Activated T-helper 1 cell treated with Interleukin-2 at 50 U/mL for 16 hours (primary cell): ENCODE data around the gene ZNF79.

Source experiments
- DNase-seq: peaks from one replicate; pipeline ENCODE4 v3.0.0-alpha.2; 2020; ENCODE audit warnings: low read depth

Gene ZNF79

DNA sequence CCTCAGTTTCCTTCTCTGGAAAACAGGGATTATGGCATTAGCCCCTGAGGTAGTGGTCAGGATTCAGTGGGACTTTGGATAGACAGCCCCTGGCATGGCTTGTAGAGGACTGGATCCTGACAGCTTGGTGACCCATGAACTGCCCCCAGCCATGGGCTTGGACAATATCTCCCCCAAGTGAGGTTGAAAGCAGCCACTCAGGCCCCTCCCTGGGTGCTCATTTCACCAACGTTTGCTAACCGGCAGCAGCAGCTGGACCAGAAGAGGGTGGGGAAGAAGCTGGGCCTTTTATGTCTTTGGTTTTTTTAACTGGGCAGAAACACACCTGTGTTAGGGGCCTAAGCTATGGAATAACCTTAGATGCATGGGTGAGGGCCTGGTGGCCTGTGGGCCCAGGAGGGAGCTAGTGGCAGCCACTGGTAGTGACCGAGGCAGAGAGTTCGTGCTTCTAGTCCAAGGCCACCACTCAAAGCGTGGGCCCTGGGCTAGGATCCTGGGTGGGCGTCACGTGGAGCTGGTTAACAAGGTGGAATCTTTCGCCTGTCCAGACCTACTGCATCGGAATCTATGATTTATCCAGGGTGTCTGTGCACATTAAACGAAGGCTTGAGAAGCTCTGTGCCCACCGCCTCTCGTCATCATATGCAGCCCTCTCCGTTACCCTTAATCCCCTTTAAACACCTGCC lies 25.3 kb upstream of the ZNF79 start:
- DNase-seq, result no peak

DNA sequence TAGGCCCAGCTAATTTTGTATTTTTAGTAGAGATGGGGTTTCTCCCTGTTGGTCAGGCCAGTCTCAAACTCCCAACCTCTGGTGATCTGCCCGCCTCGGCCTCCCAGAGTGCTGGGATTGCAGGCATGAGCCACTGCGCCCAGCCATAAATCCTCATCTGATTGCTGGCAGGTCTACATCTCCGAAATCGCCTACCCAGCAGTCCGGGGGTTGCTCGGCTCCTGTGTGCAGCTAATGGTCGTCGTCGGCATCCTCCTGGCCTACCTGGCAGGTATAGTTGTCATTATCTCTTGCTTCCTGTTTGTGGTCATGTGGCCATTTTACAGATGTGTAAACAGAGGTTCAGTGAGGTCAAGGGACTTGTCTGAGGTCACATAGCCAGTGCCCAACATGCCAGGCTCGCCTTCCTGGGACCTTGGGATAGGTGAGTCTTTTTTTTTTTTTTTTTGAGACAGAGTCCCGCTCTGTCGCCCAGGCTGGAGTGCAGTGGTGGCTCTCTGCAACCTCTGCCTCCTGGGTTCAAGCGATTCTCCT lies 24.4 kb upstream of the ZNF79 start:
- DNase-seq, result no peak

DNA sequence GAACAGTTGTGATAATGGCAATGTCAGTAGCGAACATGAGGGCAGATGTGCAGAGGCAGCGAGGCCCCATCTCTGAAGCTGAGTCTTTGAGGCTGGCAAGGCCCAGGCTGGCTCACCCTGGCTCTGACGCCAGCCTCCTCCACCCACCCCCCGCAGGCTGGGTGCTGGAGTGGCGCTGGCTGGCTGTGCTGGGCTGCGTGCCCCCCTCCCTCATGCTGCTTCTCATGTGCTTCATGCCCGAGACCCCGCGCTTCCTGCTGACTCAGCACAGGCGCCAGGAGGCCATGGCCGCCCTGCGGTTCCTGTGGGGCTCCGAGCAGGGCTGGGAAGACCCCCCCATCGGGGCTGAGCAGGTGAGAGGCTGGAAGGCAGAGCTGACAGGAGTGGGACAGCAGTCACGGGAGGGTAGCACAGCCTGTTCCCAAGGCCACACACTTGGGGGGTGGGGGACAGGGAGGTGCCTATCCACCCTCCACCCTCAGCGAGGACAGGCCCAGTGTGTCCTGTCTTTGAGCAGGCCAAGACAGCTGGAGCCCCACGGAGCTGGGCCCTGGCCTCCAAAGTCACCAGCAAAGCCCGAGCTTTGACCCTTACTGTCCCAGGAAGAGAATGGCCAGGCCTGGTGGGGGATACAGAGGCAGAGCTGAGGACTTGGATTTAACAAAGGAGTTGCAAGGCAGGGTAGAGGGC lies 21.6 kb upstream of the ZNF79 start:
- DNase-seq, result no peak

DNA sequence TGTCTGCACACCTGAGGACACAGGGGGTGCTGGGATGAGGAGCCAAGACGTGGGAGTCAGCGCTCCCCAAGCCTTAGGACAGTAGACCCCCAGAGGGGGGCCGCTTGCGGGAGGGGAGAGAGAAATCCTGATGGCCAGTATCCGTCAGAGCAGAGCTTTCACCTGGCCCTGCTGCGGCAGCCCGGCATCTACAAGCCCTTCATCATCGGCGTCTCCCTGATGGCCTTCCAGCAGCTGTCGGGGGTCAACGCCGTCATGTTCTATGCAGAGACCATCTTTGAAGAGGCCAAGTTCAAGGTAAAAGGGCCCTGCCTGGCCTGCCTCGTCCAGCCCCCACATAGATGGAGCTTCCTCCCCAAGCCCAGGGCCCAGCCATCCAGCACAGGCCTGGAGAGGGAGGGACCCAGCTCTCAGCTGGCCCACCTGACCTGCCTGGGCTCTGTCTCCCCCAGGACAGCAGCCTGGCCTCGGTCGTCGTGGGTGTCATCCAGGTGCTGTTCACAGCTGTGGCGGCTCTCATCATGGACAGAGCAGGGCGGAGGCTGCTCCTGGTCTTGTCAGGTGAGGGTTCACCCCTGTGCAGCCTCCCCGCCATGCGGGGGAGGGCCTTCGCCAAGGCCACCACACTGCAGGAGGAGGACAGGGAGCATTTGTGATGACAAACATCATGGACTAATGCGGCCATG lies 20.5 kb upstream of the ZNF79 start:
- DNase-seq, result no peak

- no peak for DNase-seq
These were observed 19.6 kb upstream of the ZNF79 start for GRCh38 chr9:127404631-127405030.

DNA sequence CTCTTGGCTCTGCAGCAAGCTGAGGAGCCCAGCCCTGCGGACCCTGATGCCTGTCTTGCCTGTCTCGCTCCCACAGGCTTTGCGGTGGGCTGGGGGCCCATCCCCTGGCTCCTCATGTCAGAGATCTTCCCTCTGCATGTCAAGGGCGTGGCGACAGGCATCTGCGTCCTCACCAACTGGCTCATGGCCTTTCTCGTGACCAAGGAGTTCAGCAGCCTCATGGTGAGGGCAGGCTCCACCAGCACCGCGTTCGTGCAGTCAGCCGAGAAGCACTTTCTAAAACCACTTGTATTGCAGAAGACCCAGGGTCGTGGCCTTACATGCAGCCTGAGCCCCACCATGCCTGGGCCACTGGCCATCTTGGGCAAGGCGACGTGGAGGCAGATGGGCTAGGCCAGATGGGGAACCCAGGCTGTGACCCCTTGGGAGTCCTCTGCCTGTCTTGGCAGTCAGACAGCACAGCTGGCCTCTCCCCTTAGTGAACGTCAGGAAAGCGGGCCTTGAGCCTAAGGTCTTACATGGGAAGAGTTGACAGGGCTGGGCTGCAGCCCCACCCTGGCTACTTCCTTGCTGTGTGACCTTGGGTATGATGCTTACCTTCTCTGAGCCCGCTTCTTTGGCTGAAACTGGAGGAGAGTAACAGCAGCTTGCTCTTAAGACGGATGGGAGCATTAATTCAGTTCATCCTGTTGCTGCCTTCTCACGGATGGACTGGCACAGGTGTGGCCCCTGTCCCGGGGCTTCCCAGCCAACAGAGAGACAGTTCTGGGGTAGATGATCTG lies 18.6 kb upstream of the ZNF79 start:
- no peak for DNase-seq

GRCh38 chr9:127406799-127407491 lies 17.2 kb upstream of the ZNF79 start:
- no peak for DNase-seq

DNA sequence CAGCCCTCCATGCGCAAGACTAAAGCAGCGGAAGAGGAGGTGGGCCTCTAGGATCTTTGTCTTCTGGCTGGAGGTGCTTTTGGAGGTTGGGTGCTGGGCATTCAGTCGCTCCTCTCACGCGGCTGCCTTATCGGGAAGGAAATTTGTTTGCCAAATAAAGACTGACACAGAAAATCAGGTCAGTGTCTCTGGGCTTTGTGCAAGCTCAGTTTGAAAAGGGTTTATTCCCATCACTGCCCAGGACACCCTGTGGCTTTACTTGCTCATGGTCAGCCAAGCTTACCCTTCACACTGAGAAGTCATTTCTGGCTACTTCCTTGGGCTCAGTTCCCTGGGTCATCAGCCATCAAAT lies 16.7 kb upstream of the ZNF79 start:
- DNase-seq, result no peak

DNA sequence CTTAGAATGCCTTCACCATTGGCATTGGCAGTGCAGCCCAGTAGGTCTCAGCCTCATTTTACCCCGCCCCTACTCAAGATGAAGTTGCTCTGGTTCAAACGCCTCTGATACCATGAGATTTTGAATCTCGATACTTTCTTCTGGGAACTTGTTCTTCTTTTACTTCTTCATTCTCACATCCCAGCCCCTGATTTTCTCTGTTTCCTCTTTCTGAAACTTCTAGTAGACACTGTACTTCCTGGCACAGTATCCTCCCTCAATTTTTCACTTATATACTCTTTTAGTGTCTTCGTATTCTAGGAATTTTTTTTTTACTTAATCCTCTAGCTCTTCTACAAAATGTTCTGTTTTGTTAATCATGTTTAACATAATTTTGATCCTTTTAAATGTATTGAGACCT lies 13.1 kb upstream of the ZNF79 start:
- no peak for DNase-seq

DNA sequence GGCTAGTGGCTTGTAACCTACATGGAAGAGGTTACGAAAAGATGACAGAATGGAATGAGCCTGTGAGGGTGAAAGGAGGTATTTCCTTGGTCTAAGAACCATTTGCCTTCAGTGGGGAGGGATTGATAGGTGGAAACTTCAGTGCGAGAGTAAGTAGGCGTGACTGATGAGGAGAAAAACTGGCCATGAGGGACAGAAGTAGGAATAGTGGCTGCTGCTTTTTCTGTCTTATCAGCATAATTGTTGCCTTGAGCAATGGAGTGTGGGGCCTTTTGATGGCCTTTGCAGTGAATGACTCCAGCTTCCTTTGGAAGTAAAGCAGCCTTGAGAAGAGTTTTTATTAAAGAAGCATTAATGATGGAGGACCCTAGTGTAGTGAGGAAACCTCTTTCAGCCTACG lies 9.0 kb upstream of the ZNF79 start:
- no peak for DNase-seq

DNA sequence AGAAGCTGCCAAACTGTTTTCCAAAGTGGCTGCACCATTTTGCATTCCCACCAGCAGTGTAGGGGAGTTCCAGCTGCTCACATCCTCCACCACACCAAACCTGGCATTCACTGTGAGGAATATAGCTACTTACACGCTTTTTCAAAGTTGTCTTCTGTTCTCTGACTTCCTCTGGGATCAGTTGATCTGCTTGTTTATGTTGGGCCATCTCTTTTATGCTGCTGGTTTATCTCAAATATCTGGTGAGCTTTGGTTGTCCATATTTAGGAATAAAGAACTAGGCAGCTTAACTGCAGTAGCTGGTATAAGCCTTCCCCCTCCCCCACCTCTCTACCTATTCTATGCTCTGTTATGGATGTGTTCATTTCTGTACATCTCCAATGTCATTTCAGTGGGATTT lies 8.5 kb upstream of the ZNF79 start:
- no peak for DNase-seq

DNA sequence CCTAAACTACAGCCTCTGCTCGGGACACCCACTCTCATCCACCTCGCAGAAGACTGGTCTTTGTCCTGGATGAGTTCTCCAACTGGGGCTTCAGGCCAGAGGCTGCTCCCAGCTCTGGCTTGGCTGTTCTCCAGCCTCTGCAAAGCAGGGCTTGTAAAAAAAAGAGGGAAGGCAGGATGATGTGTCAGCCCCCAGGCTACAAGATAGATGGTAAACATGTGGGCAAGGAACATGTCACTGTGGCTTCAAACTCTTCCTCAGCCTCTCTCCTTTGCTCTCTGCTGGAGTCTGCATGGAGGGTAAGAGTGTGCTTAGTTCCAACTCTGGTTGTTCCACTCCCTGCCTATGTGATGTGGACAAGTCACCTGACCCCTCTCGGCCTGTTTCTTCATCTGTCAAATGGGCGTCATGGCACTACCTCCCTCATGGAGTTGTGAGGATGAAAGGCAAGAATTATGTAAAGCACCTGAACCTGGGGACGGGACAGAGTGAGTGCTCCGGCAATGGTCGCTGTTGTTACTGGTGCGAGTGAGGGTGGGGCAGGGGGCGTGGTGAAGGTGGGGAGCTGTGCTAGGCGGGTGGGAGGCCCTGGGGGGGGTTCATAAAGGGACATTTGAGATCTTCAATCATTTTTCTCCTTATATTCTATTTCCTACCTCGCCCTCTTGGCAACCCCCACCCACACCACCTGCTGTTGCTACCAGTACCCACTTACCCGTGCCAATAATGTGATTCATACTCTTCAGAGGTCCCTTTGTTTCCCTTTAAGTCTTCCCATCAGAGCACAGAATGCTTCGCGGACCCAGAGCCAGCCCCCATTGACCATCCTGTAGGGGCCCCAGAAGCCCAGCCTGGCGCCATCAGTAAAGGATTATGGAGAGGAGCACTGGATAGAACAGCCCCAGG lies 6.8 kb upstream of the ZNF79 start:
- DNase-seq, result no peak

- no peak for DNase-seq
These were observed 6.1 kb upstream of the ZNF79 start for GRCh38 chr9:127418037-127418471.

DNA sequence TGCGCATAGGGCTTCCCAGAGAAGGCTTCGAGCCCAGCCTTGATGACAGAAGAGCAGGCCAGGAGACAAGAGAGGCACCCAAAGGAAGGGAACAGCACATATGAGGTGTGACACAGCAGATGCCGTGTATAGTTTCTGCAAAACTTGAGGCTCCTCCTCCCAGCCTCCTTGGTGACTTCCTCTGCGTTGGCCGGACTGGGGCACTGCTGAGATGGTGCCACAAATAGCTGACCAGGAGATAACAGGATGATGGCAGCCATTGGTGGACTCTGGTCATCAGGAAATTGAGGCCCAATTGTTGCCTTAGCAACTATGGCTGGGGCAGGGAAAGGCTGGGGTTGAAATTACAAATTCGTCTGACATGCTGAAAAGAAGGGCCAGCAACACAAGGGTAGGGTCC lies 4.8 kb upstream of the ZNF79 start:
- DNase-seq, result no peak

DNA sequence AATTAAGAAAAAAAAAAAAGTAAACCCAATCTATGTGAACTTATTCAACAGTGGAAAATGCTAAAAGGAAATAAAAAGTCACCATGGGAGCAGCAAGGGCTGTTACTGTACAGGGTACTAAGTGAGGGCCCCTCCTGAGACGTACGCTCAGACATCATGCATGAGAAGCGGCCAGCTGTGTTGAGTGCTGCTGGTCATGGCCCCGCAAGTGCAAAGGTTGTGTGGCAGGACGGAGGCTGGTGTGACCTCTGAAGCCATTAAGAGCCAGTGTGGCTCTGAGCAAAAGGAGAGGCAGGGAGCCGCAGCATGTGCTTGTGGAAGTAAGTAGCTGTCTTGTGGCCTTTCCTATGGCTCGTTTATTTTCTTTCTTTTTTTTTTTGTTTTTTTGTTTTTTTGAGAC lies 3.1 kb upstream of the ZNF79 start:
- no peak for DNase-seq

DNA sequence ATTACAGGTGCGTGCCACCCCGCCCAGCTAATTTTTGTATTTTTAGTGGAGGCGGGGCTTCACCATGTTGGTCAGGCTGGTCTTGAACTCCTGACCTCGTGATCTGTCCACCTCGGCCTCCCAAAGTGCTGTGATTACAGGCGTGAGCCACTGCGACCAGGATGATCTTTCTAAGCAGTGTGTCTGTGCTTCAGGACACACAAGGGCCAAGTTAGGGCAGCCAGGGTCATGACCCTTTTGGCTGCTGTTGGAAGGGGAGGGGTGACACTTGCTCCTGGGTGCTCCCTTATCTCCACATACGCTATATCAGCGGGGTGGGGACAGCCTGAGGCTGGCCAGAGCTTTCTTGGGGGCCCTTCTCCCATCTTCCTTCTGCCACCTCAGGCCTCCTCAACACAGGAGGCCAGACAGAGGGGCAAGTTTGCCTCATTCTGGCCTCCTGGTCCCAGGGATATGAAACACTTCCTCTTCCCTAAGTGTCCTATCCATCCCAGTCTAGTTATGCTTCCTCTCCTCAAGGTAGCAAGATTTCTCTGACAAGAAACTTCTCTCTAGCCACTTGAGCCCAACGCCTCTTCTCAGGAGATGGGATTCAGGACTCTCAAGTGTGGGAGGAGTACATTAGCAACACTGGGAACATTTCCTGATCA lies 1.9 kb upstream of the ZNF79 start:
- no peak for DNase-seq

- no peak for DNase-seq
These were observed 1.4 kb upstream of the ZNF79 start for GRCh38 chr9:127422787-127423186.

- no peak for DNase-seq
These were observed 677 bp upstream of the ZNF79 start for GRCh38 chr9:127423476-127423933.

- peak; percentile 19 for DNase-seq
These were observed 456 bp downstream of the ZNF79 start for GRCh38 chr9:127424676-127424999.

DNA sequence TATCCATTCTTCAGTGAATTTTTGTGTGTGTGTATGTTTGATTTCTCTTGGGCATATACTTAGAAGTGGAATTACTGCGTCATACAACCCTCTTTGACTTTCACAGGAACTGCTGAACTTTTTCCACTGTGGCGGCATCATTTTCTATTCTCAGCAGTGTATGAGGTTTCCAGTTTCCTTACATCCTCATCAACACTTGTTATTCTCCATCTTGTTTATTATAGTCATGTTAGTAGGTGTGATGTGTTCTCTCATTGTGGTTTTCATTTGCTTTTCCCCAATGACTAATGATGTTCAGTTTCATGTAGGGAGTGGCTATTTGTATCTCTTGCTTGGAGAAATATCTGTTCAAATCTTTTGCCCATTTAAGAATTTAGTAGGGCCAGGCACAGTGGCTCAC lies 2.6 kb downstream of the ZNF79 start:
- no peak for DNase-seq
